ENCODE measurements around the gene RHOB.
"Not testable (repeated sequence)": the region's sequence is repeated elsewhere in the genome, so short reads cannot be mapped to it uniquely, and the experiment has no call there.

RHOB gene

GRCh38 chr2:20446917-20447436 is at the start of gene RHOB:
Gene RHOB, plus strand, starts transcription at chr2:20447074. Its CDS starts 392 bp downstream, at chr2:20447466.
- DNase-seq (ENCODE audit: low read depth, low spot score): peak; percentile 94

- DNase-seq (ENCODE audit: low read depth, low spot score): no peak
These were observed 48.9 kb upstream of the RHOB start for GRCh38 chr2:20397811-20398447.

GRCh38 chr2:20398956-20399567 is 47.8 kb upstream of the RHOB start:
- DNase-seq (ENCODE audit: low read depth, low spot score): no peak

- no peak for DNase-seq (ENCODE audit: low read depth, low spot score)
These were observed 46.6 kb upstream of the RHOB start for GRCh38 chr2:20400306-20400705.

- no peak for DNase-seq (ENCODE audit: low read depth, low spot score)
These were observed 45.9 kb upstream of the RHOB start for GRCh38 chr2:20400787-20401488.

- no peak for DNase-seq (ENCODE audit: low read depth, low spot score)
These were observed 45.4 kb upstream of the RHOB start for GRCh38 chr2:20401489-20401835.

- no peak for DNase-seq (ENCODE audit: low read depth, low spot score)
These were observed 43.0 kb upstream of the RHOB start for GRCh38 chr2:20403774-20404312.

- no peak for DNase-seq (ENCODE audit: low read depth, low spot score)
These were observed 41.9 kb upstream of the RHOB start for GRCh38 chr2:20404950-20405349.

GRCh38 chr2:20409039-20409438 is 37.8 kb upstream of the RHOB start:
- no peak for DNase-seq (ENCODE audit: low read depth, low spot score)

GRCh38 chr2:20410556-20411277 is 36.2 kb upstream of the RHOB start:
- DNase-seq (ENCODE audit: low read depth, low spot score): no peak

GRCh38 chr2:20411361-20411894 is 35.4 kb upstream of the RHOB start:
- DNase-seq (ENCODE audit: low read depth, low spot score): peak; percentile 53

GRCh38 chr2:20414806-20415205 is 32.1 kb upstream of the RHOB start:
- DNase-seq (ENCODE audit: low read depth, low spot score): no peak

GRCh38 chr2:20415511-20415918 is 31.4 kb upstream of the RHOB start:
- DNase-seq (ENCODE audit: low read depth, low spot score): no peak

- no peak for DNase-seq (ENCODE audit: low read depth, low spot score)
These were observed 30.2 kb upstream of the RHOB start for GRCh38 chr2:20416723-20417122.

GRCh38 chr2:20417230-20417821 is 29.5 kb upstream of the RHOB start:
- DNase-seq (ENCODE audit: low read depth, low spot score): not testable (repeated sequence)

- no peak for DNase-seq (ENCODE audit: low read depth, low spot score)
These were observed 28.4 kb upstream of the RHOB start for GRCh38 chr2:20418519-20418918.

- DNase-seq (ENCODE audit: low read depth, low spot score): no peak
These were observed 27.8 kb upstream of the RHOB start for GRCh38 chr2:20419007-20419576.

GRCh38 chr2:20419752-20420151 is 27.1 kb upstream of the RHOB start:
- no peak for DNase-seq (ENCODE audit: low read depth, low spot score)

GRCh38 chr2:20421336-20421987 is 25.4 kb upstream of the RHOB start:
- no peak for DNase-seq (ENCODE audit: low read depth, low spot score)

GRCh38 chr2:20421988-20422370 is 24.9 kb upstream of the RHOB start:
- DNase-seq (ENCODE audit: low read depth, low spot score): no peak
